GM19467 (cell line): ENCODE data around the gene DSG4.

Experiments
- ATAC-seq: cut with Tn5 transposase; IDR thresholded peaks from one replicate; pipeline ENCODE4 v1.9.1; 2021; ENCODE audit warnings: mild to moderate bottlenecking, moderate library complexity; ENCODE audit not compliant: unreplicated experiment

The DSG4 gene

GRCh38 chr18:31444142-31444541 is 67.6 kb downstream of the DSG4 start:
- ATAC-seq, result no peak

- no peak for ATAC-seq
Measured at GRCh38 chr18:31445908-31446307, 69.3 kb downstream of the DSG4 start.

- no peak for ATAC-seq
Measured at GRCh38 chr18:31446854-31447253, 70.3 kb downstream of the DSG4 start.

GRCh38 chr18:31447530-31448191 is 71.1 kb downstream of the DSG4 start, which contains the start of gene DSG3:
TSS of gene DSG3 (plus strand) at chr18:31447741. CDS start at chr18:31447878, 137 bp downstream.
- no peak for ATAC-seq

GRCh38 chr18:31450409-31450808 is 73.8 kb downstream of the DSG4 start:
- no peak for ATAC-seq

GRCh38 chr18:31451625-31452024 is 75.0 kb downstream of the DSG4 start:
- no peak for ATAC-seq

- no peak for ATAC-seq
Measured at GRCh38 chr18:31454066-31454708, 77.6 kb downstream of the DSG4 start.
